ENCODE measurements around the gene NINJ1. TPM values are rescaled to one million over a fixed set of nuclear protein-coding genes. Genes with fewer than 3 reads are reported as not detected.

The NINJ1 gene
- total and polyA plus RNA-seq, 2 donors (not counting 3 experiments of a cell fraction or from before 2014, with no cell fraction given): 31.5 to 57.7 TPM

GRCh38 chr9:93124793-93125192, 9.3 kb downstream of the NINJ1 start:
- TF ChIP-seq JUN (IDR thresholded peaks at IDR 0.05; ENCODE audit: borderline replicate concordance, insufficient read depth, insufficient read length, low read depth) (no peak), GATA2 (IDR thresholded peaks at IDR 0.05; ENCODE audit: insufficient read depth, insufficient read length, low read depth, low read length) (no peak), EZH2 (IDR thresholded peaks at IDR 0.05; ENCODE audit: borderline replicate concordance, low read depth, low read length, severe bottlenecking) (no peak), CTCF (IDR thresholded peaks at IDR 0.05; ENCODE audit: extremely low read depth in 1 of 2, insufficient read depth in 1 of 2, low read depth in 1 of 2, low read length in 2 of 2) (no peak), MYC (IDR thresholded peaks at IDR 0.05; ENCODE audit: low read depth, low read length) (no peak), FOS (IDR thresholded peaks at IDR 0.05; ENCODE audit: borderline replicate concordance, insufficient read depth, low read length) (no peak), POLR2A (IDR thresholded peaks at IDR 0.05; ENCODE audit: low read depth, low read length) (no peak), POLR2AphosphoS5 (IDR thresholded peaks at IDR 0.05; ENCODE audit: insufficient read depth, low read depth, low read length) (no peak), MAX (IDR thresholded peaks at IDR 0.05; ENCODE audit: insufficient read depth, insufficient read length) (no peak)
- intact Hi-C loops (cut with micrococcal nuclease): no loop called here

More at GRCh38 chr9:93124793-93125192, 9.3 kb downstream of the NINJ1 start:
- DNase-seq (ENCODE audit: low read depth, low spot score) (no peak), FAIRE-seq (no peak)
- Histone ChIP-seq H3K27ac (ENCODE audit: insufficient read depth, low read depth, low read length) (no peak overlapping the region), H2AFZ (ENCODE audit: low read depth, low read length) (no peak overlapping the region), H3K4me3 (replicated peaks in 1 of 3; ENCODE audit: insufficient read depth in 1 of 3, low read depth in 1 of 3, low read length in 3 of 3) (no peak overlapping the region), H4K20me1 (replicated peaks; ENCODE audit: control insufficient read depth, extremely low read depth, insufficient read depth, low read length) (no peaks in the 10 kb centered on the region), H3K36me3 (ENCODE audit: control insufficient read depth in 2 of 2, extremely low read depth in 1 of 2, insufficient read depth in 2 of 2, low read length in 2 of 2) (peaks cover 0 to 15% of the 10 kb centered on the region in 2 experiments), H3K4me2 (ENCODE audit: insufficient read depth, low read length) (no peak overlapping the region), H3K79me2 (ENCODE audit: control insufficient read depth, insufficient read depth, low read length) (peaks cover 5% of the 10 kb centered on the region), H3K27me3 (ENCODE audit: control insufficient read depth in 2 of 2, insufficient read depth in 2 of 2, low read length in 2 of 2) (no peaks in the 10 kb centered on the region), H3K4me1 (ENCODE audit: control insufficient read depth, extremely low read depth, insufficient read depth, low read length) (peaks cover 36% of the 10 kb centered on the region), H3K9me3 (replicated peaks; ENCODE audit: control insufficient read depth, insufficient read depth, low read length) (no peaks in the 10 kb centered on the region), H3K9ac (replicated peaks; ENCODE audit: extremely low read depth, insufficient read depth, low read length) (no peak overlapping the region), H3K9me1 (replicated peaks; ENCODE audit: control insufficient read depth, extremely low read depth, insufficient read depth, low read length) (no peaks in the 10 kb centered on the region)
- dilution Hi-C loops (cut with MboI; ENCODE audit: extremely low pct_ligation_motif_present, low sequenced_read_pairs): no loop called here
- POLR2A ChIA-PET: no interaction called here
- no TSS peak for BruUV-seq (replicated peaks)
- CTCF ChIA-PET: interaction anchor here (1.7 kb wide), 1 partner anchor 16 kb away, joined by 4 read pairs; no protein-coding TSS in a partner anchor
